ENCODE measurements around the gene MROH9. TPM values are rescaled to one million over a fixed set of nuclear protein-coding genes. Genes with fewer than 3 reads are reported as not detected.

Gene MROH9
- total RNA-seq, 1 donor from 2014 or later = not detected

DNA sequence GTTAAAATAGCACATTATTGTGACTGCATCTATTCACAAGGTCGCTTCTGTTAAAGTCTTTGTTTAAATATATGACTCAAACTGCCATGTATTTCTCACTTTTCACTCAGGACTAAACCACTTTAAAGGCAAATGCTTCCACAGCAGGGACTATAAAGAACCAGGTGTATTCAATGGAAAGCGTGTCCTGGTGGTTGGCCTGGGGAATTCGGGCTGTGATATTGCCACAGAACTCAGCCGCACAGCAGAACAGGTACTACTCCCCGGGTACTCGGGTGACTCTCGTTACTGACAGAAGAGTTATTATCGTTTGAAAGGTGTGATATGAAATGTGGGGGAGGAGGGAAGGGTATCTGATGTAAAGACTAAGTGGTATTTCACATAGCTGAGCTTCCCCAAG, 172.6 kb downstream of the MROH9 start:
- H3K27ac Mint-ChIP-seq = no peak overlapping the region
- H3K4me3 Mint-ChIP-seq = no peak overlapping the region
- POLR2A ChIA-PET = no interaction called here
- H3K9me3 Mint-ChIP-seq = no peaks in the 10 kb centered on the region
- no peaks in the 10 kb centered on the region for H3K36me3 Mint-ChIP-seq (ENCODE audit: low read depth)
- CTCF ChIA-PET = no interaction called here
- no peak for ATAC-seq (ENCODE audit: low read depth)
- DNase-seq = no peak
- intact Hi-C loops (cut with micrococcal nuclease) = no loop called here
- no peaks in the 10 kb centered on the region for H3K4me1 Mint-ChIP-seq
- peaks cover 1% of the 10 kb centered on the region for H3K27me3 Mint-ChIP-seq
- no peak for TF ChIP-seq CTCF (IDR thresholded peaks at IDR 0.05)

DNA sequence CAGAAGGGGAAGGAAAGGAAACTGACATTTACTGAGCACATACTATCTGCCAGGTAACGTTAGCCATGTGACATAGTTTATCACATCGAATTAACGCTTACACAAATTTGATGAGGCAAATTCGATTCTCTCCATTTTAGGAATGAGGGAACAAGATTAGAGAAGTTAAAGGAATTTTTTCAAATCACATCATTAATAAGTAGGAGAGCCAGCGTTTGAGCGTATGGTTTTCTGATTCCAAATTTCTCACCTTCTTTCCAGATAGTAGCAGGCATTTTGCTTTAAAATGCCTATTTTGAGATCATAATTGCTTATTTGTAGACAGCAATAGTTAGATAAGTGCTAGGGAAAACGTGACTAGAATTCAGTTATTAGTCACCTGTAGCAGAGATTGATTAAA, 174.6 kb downstream of the MROH9 start:
- Mint-ChIP-seq H3K9me3 (no peaks in the 10 kb centered on the region), H3K27ac (no peak overlapping the region), H3K36me3 (ENCODE audit: low read depth) (no peaks in the 10 kb centered on the region), H3K4me1 (no peaks in the 10 kb centered on the region), H3K27me3 (peaks cover 1% of the 10 kb centered on the region), H3K4me3 (no peak overlapping the region)
- no peak for DNase-seq
- CTCF ChIA-PET = no interaction called here
- POLR2A ChIA-PET = no interaction called here
- no peak for ATAC-seq (ENCODE audit: low read depth)
- no peak for TF ChIP-seq CTCF (IDR thresholded peaks at IDR 0.05)
- intact Hi-C loops (cut with micrococcal nuclease) = no loop called here

- ATAC-seq (ENCODE audit: low read depth) = no peak
- Mint-ChIP-seq H3K27me3 (peaks cover 1% of the 10 kb centered on the region), H3K36me3 (ENCODE audit: low read depth) (no peaks in the 10 kb centered on the region), H3K4me3 (no peak overlapping the region), H3K9me3 (no peaks in the 10 kb centered on the region), H3K4me1 (no peaks in the 10 kb centered on the region), H3K27ac (no peak overlapping the region)
- ChIA-PET CTCF (no interaction called here), POLR2A (no interaction called here)
- intact Hi-C loops (cut with micrococcal nuclease) = no loop called here
- TF ChIP-seq CTCF (IDR thresholded peaks at IDR 0.05) = no peak
- DNase-seq = no peak
These were observed 175.4 kb downstream of the MROH9 start for GRCh38 chr1:171110621-171111326.

DNA sequence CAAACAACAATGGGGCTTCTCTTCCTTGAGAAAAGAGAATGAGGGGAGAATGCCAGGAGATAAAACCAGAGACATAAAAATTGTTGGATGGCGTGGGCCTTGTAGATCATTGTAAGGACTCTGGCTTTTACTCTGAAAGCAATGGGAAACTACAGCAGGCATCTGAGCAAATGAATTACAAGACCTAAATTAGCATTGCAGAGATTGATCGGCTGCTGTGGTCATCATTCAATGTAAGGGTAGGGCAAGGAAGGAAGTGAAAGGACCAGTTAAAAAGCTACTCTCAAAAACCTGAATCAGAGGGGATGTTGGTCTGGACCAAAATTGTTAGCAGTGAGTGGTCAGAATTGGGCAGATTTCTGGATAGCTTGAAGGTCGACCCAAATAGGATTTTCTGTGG, 176.8 kb downstream of the MROH9 start:
- DNase-seq = no peak
- Mint-ChIP-seq H3K27me3 (peaks cover 1% of the 10 kb centered on the region), H3K4me1 (no peaks in the 10 kb centered on the region), H3K36me3 (ENCODE audit: low read depth) (no peaks in the 10 kb centered on the region), H3K4me3 (no peak overlapping the region), H3K9me3 (no peaks in the 10 kb centered on the region), H3K27ac (no peak overlapping the region)
- ChIA-PET POLR2A (no interaction called here), CTCF (no interaction called here)
- no peak for ATAC-seq (ENCODE audit: low read depth)
- TF ChIP-seq CTCF (IDR thresholded peaks at IDR 0.05) = no peak
- intact Hi-C loops (cut with micrococcal nuclease) = no loop called here

- TF ChIP-seq CTCF (IDR thresholded peaks at IDR 0.05) = no peak
- Mint-ChIP-seq H3K27ac (no peak overlapping the region), H3K27me3 (peaks cover 1% of the 10 kb centered on the region), H3K4me3 (no peak overlapping the region), H3K36me3 (ENCODE audit: low read depth) (no peaks in the 10 kb centered on the region), H3K9me3 (no peaks in the 10 kb centered on the region), H3K4me1 (no peaks in the 10 kb centered on the region)
- ChIA-PET CTCF (no interaction called here), POLR2A (no interaction called here)
- intact Hi-C loops (cut with micrococcal nuclease) = no loop called here
- no peak for ATAC-seq (ENCODE audit: low read depth)
- no peak for DNase-seq
These were observed 178.0 kb downstream of the MROH9 start for GRCh38 chr1:171113382-171113781.

Other genes starting within 250 kb of the MROH9 start
- not detected in 2 replicates for gene FMO3, start 155.4 kb downstream of the MROH9 start, total RNA-seq
- gene FMO2, start 249.8 kb downstream of the MROH9 start, total RNA-seq = not detected in 2 replicates